Stimulated activated CD4-positive, alpha-beta T cell treated with anti-CD3 and anti-CD28 coated beads, TNF-alpha, amount 100 ng/mL, for 48 hours (primary cell): Measurements from ENCODE around the gene AQP9.

Experiments
- DNase-seq, 3 donors: peaks; one replicate each; pipeline ENCODE4 v3.0.0-alpha.2; 2020; ENCODE audit warnings: low read depth in 3 of 3

Gene AQP9

DNA sequence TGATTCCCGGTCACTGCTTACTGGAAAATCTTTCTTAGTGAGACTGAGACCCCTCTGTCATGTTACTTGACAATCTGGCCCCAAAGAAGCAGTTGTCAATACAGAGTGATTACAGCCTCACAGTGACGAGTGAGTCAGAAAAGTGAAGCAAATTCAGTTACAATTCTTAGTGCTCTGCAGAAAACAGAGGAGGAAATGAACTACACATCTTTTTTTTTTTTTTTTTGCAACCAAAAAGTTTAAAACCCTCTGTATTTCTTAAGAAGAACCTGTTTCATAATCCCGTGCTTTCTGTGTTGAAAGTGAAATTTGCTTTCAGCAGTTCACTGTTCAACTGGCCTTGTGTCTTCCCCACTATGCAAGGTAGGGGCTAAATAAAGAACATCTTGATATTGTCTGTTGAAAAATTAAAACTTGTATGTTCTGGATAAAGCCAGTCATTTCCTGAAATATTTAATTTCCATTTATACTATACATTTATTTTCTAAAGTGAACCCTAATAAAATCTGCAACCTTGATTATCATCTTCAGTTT is 1.9 kb downstream of the AQP9 start:
- no peak for DNase-seq

DNA sequence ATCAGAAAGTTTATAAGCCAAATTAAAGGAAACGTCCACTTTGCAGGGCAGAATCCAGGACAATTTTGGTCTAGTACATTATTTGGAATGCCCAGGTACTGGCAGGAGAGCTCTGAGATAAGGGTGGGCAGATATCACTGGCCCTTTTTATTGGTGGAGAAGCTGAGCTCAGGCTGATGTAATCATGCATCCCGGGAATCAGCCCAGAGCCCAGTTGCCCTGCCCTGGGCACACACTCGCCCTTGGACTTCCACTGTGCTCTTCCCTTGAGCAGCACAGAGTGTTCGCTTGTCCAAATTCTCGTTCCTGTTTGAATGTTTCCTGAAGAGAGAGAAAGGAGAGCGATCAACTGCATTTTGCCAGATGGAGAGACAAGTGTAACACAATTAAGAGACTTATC is 3.7 kb downstream of the AQP9 start:
- DNase-seq: no peak

DNA sequence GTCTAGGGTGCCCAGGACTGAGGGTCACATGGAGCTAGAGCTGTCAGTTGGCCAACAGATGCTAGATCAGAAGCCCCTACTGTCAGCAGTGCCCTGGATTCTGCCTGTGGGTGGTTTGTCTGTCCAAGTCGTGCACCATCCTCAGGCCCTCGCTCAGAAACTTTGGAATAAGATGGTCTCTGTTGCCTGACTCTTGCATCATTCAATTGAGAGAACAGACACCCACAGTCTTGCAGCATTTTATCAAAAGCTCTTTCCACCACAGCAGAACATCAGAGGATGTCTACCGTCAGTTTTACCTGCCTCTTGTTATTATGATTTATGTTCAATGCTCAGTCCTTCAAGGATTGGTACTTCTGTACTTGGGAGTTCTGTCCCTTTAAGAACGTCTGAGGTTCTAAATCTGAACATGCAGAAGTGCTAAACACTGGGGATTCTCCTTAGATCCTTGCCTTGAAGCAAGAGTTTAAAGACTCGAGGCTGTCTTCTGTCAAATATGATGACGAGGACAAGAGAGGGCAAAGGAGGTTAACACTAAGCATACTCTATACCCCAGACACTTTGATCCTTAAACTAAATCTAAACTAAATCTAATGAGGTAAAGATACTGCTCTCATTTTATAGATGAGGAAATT is 4.8 kb downstream of the AQP9 start:
- no peak for DNase-seq

DNA sequence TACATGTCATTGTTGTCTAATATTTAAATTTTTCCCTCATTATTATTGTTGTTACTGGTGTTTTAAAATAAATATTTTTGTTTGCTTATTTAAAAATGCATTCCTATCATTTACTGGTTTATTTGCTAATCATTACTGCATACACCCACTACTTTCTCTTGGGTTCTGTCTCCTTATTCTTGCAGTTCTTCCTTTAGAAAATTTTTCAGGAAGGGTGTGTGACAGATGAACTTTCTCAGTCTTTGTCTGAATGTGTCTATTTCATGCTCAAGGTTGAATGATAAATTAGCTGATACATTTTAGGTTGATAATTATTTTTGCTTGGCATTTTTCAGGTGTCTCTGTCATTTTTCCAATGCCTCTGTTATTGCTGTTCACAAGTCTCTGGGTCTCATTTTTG is 7.4 kb downstream of the AQP9 start:
- DNase-seq: no peak

DNA sequence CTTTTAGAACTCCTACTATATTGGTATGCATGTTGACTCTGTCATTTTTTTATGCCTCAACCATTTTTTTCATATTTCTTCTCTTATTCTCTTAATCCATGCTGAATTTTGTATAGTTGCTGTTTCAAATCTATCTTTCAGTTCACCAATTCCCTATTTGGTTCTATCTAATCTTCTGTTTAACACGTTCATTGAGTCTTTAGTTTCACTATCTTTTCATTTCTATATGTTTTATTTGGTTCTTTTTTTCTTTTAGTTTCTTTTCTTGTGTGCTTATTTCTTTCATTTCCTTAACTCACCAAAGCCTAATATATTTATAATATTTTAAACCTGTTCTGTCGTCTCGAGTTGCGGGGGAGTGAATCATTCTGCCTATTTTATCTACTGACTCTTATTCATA is 8.0 kb downstream of the AQP9 start:
- DNase-seq: no peak

DNA sequence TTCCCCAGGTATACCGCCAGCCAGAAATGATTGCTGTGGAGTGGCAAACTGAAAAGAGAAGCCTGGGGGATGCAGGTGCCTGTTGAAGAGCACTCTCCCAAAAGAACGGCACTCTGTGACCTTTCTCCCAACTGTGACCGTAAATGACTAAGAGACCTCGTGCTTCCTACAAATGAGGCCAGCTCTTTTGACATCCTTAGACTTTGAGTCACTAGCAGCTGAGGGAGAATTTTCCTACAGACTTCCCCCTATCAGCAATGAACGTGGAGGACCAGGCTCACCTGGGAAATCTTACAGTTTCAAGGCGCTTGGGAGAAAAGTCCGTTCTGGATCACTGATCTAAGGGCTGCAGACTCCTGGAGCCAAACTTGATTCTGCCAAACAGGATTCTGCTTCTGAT is 8.6 kb downstream of the AQP9 start:
- DNase-seq: no peak

DNA sequence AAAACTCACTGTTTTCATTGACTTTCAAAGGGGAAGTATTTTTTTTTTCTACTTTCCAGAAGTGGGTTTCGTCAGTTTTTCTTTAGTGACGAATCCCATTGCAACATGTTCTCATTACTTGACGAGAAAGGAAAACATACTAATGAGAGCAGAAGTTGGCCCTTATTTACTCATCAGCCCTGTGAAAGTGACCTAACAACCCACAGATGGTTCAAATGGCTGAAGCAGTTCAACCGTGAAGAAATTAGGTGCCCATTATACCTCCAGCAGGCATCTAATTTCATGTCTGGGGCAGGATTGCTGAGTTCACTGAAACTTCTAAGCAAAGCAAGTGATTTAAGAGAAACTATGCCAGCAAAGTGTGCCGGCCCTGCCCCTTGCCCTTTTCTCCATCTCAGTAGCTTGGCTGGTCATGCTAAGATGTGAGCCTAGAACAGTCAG is 9.0 kb downstream of the AQP9 start:
- DNase-seq: no peak

DNA sequence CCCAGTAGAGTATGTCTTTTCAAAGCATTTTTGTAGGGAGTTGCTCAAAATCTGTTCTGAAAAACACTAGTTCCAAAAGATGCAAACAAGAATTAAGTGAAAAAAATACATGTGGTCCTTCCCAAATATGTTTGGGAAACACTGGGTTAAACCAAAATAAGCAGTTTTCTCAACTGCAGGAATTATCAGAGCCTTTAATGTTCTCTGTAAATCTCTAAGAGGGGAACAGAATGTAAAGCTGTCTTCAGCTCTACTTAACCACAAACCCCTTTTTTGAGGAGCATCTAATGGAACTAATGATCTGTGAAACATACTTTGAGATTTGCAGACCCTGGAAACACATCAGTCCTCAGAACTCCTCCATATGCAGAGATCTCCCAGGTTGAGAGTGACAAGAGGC is 9.9 kb downstream of the AQP9 start:
- DNase-seq: no peak

DNA sequence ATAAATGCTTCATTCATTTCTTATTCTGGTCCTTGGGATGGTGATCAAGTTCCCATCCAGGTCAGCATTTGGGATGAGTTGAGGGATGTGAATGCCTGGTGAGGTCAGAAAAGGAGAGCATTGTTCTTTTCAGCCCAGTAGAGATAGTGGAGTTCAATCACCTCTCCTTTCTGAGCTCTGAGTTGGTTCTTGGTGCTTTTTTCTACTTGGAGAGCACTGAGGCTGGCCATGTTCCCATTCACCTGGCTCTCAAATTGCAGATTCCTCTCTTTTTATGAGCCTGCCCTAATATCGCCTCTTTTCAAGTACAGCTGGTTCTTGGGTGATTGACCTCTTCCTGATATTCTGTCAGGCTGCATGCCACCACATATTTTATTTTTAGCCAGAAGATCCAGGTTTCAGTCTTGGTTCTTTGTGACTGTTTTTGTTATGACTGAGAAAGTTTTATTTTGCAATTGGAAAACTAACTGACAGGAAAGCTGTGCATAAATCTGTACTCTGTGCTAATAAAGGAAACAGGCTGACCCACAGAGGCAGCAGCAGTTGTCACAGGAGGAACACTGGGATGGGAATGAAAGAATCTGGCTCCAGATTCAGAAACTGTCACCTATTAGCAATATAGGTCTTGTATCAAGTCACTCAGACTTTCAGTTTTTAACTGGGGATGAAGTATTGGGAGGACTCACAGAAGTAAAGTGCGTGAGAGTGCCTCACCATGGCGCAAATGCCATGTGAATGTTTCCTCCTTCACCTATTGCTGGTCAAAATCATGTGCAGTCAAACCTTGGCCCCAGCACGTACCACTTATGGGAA is 10.7 kb downstream of the AQP9 start:
- DNase-seq: no peak

DNA sequence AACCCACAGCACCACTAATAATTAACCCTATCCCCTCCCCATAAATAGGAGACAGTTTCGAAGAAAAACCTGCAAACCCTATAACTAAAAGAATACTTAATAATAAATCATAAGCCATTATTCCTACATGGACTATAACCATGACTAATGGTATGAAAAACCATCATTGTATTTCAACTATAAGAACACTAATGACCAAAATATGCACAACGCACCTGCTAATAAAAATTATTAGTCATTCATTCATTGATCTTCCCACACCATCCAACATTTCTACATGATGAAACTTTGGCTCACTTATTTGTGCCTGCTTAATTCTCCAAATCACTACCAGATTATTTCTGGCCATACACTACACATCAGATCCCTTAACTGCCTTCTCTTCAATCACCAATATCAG is 16.6 kb downstream of the AQP9 start:
- no peak for DNase-seq

DNA sequence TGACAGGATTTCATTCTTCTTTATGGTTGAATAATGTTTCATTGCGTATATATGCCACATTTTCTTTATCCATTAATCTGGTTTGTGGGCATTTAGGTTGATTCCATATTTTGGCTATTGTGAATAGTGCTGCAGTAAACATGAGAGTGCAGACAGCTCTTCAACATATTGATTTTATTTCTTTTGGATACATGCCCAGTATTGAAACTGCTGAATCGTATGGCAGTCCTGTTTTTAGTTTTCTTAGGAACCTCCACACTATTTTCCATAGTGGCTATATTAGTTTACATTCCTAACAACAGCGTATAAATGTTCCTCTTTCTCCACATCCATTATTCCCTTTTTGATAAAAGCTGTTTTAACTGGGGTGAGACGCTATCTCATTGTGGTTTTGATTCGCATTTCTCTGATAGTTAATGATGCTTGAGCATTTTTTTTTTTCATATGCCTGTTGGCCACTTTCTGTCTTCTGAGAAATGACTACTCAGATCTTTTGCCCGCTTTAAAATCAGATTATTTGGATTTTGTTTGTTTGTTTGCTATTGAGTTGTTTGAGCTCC is 21.7 kb downstream of the AQP9 start:
- no peak for DNase-seq

DNA sequence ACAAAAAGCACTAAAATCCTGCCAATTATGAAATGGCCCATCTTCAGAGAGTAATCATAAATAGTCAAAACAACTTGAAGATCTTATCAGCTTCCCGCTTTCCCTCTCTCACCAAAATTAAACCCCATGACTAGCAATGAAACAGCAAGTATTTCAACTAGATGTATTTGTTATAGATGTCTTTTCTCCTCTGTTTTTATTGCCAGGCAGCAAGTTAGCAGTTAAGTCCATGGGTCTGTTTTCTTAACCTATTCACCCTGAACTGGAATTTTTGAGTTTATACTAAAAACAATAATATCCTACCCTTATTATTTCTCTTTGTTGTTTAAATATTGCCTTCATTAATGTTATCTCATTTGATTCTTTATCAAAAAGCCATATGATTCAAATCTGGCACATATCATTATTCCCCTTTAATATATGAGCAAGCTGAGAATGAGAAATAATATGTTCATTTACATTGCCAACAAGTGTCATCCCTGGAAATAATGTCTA is 23.3 kb downstream of the AQP9 start:
- DNase-seq: no peak

DNA sequence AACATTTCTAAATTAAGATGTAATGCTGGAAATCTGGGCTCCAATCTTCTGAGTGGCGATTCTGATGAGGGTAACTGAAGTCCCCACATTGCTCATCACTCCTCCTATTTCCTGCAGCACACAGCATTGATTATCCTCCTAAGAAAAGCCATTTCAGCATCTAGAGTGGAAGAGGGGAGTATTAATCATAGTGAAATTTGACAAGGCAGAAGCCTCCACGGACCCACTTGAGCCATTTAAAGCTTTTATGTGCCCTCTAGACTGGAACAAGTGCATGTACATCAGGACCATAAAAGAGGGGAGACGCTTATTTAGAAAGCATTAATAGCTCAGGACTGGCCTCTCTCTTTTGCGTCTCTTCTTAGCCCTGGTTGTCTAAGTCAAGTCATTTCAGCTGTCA is 25.8 kb downstream of the AQP9 start:
- no peak for DNase-seq

DNA sequence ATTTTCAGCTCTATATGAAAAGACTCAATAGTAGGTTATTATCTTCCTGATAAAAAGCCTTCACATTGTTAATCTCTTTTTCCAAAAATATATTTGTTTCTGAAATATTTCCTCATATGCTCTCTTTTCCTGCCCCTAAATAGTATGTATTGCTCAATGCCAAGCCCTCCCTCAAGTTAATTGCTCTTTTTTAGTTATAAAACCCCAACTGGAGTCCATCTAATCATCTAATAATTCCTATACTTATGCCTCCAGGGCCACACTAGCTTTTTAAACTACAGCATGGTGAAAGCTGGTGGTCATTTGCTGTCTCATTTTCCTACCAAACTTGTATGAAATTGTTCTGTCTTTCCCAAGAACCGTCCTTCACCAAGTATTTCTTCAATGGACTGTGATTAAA is 26.7 kb downstream of the AQP9 start:
- no peak for DNase-seq

DNA sequence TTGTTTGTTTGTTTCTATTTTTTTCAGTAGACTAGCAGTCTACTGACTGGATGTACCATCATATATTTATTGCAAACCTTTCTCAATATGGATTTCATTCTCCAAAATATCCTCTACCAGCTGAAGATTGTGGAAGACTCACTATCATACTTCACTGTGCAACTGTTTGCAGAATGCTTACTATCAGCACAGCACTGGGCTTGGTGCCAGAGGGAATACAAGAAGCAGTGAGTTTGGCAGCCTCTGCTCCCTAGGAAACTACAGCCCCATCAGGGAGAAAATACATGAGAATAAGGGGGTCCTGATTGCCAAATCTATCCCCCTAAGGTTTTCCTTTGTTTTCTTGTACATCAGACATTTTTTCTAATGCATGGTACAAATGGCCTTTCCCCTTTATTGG is 27.5 kb downstream of the AQP9 start:
- DNase-seq: no peak

DNA sequence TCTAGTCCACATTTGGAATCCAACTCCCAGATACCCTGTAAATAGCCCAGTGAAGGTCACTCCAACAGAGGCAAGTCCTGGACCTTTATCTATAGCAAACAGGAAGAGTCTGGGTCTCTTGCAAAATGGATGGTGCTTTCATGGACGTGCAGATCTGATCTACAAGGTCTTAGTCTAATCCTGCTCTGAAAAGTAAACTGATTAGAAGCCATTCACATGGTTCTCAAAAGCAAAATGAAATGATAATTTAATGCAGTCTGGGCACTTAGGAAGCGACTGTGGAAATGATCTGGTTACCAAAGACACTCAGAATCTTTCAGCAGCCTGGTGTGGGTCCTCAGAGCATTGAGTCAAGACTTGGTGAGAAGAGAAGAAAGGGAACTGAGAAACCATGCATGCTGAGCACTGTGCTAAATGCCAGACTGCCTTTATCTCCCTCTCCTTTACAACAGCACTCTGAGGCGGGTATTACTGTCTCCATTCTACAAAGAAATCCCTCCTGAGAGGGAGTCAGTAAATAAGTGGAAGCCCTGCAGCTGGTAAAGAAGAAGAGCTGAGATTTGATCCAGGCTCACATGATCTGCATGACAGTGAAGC is 29.0 kb downstream of the AQP9 start:
- DNase-seq: no peak

DNA sequence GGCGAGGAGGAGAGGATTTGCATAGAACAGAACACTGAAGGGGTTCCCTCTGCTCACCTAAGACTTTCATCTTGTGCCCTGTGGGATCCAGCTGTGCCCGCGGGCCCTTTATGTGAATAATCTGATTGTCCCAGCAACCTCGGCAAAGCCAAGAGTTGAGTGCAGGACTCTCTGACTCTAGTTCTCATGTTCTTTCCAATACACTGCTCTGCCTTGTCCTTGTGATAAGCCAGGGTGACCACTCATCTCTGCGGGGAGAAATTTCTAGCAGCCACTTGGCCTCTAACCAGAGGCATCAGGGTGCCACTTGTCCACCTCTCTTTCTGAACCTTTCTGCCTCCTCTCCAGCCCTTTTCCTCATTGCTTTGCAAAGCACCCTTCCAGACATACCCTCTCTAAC is 31.8 kb downstream of the AQP9 start:
- no peak for DNase-seq

DNA sequence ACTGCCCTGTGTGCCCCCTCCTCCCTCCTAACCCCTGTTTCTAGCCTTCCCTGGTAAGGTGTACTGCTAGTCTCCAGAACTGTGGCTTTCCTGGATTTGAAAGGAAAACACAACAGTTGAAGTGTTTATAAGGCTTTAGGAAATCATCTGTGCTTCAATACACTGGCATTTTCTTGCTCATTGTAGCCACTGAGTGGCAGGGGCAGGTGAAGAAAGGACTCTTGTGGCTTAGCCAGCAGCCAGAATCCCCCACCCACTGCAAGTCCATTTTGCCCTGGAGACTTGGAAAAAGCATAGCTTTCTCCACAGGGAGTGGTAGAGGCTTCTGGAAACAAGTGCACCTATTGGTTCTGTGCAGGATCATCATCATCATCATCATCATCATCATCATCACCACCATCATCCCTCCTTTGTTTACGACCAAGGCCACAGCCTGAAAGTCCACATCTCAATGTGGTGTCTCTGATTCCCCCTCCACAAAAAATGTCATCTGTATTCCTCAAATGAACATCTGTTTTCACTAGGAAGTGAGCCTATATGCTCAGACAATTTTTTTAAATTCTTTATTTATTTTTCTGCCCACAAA is 33.4 kb downstream of the AQP9 start:
- no peak for DNase-seq

DNA sequence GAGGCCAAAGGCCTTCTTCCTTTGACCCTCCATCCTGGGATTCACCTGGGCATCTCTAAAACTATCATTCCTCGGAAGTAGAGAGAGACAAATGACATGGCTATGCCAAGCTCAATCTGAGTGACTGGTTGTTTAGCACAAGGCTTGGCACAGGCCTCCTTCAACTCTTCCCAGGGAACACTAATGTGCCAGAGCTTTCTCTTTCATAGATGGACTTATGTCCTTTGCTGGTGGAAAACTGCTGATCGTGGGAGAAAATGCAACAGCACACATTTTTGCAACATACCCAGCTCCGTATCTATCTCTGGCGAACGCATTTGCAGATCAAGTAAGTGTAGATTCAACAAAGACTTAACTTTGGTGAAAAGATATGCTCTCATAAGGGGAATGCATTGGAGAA is 36.5 kb downstream of the AQP9 start:
- no peak for DNase-seq

DNA sequence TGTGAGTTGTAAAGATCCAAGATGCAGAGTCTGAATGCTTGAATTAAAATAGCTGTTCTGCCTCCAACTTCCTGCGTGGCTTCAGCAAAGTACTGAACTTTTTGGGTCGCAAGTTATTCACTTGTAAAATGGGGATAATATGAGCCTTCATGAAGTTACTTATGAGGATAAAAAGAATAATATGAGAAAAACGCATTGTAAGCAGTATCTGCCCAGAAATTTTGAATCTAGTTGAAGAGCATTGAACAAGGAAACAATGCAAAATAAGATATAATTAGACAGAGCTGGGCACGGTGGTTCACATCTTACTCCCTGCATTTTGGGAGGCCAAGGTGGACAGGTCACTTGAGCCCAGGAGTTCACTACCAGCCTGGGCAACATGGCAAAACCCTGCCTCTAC is 37.8 kb downstream of the AQP9 start:
- DNase-seq: no peak

DNA sequence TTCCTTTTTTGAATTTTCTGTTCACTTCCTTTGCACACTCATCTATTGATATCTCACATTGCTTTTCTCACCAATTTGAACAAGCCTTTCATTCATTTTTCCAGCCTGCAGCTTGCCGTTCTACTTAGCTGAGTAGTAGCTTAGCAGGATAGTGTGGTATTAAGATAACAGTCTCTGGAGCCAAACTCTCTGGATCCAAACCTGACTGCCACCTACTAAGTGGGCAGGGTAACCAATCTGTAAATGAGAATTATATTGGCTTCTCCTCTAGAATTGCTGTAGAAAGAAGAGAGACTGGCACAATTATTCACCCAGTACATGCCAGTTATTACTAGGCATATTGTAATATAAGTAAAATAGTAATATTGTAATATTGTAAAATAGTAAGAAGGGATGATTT is 40.5 kb downstream of the AQP9 start:
- DNase-seq: no peak

DNA sequence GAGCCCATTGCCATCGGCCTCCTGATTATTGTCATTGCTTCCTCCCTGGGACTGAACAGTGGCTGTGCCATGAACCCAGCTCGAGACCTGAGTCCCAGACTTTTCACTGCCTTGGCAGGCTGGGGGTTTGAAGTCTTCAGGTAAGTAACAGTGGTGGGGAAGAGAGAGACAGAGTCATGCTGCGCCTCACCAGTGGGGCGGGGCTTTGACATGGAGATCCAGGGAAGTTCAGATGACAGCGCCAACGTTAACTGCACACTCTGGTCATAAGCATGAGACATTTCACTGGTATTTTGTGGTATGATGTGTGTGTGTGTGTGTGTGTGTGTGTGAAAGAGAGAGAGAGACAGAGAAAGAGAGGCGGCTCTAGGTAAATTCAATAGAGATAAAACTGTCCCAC is 41.0 kb downstream of the AQP9 start:
- no peak for DNase-seq
